Trophoblast cell (in vitro differentiated cells and primary cell): ENCODE data around the gene WDR36.
A peak's percentile ranks its signal among the peaks of the same experiment; 100 is the strongest.

Experiments
- DNase-seq, 2 donors: peaks; one replicate each; pipeline ENCODE4 v3.0.0-alpha.2; 2016
- H2AFZ ChIP-seq: 2 replicates; pipeline ENCODE4 v1.6.1; 2013; ENCODE audit warnings: low read length, moderate library complexity, mild to moderate bottlenecking; ENCODE audit not compliant: insufficient read depth, poor library complexity
- H2AK5ac ChIP-seq: 2 replicates; pipeline ENCODE4 v1.6.1; 2013; ENCODE audit warnings: mild to moderate bottlenecking, low read length
- H2BK120ac ChIP-seq: 2 replicates; pipeline ENCODE4 v1.6.1; 2013; ENCODE audit warnings: low read length, mild to moderate bottlenecking, moderate library complexity; ENCODE audit not compliant: insufficient read depth, poor library complexity
- H2BK12ac ChIP-seq: 2 replicates; pipeline ENCODE4 v1.6.1; 2013; ENCODE audit warnings: mild to moderate bottlenecking, low read length, moderate library complexity
- H2BK5ac ChIP-seq: 2 replicates; pipeline ENCODE4 v1.6.1; 2013; ENCODE audit warnings: low read length, low read depth, moderate library complexity, mild to moderate bottlenecking; ENCODE audit not compliant: poor library complexity
- H3K14ac ChIP-seq: 2 replicates; pipeline ENCODE4 v1.6.1; 2013; ENCODE audit warnings: mild to moderate bottlenecking, low read length
- H3K18ac ChIP-seq: 2 replicates; pipeline ENCODE4 v1.6.1; 2013; ENCODE audit warnings: mild to moderate bottlenecking, low read length
- H3K23ac ChIP-seq: 2 replicates; pipeline ENCODE4 v1.6.1; 2013; ENCODE audit warnings: low read length
- H3K27ac ChIP-seq: 2 replicates; pipeline ENCODE4 v1.5.1; 2013; ENCODE audit warnings: low read depth, mild to moderate bottlenecking, inconsistent platforms, low read length, moderate library complexity
- H3K27me3 ChIP-seq: 2 replicates; pipeline ENCODE4 v1.6.1; 2013; ENCODE audit warnings: inconsistent platforms, mild to moderate bottlenecking, low read length, moderate library complexity; ENCODE audit not compliant: insufficient read depth
- H3K36me3 ChIP-seq, 2 experiments: 1 replicate in 1 of 2; 2 replicates in 1 of 2; pipeline ENCODE4 v1.6.1; 2013; ENCODE audit warnings: low read length in 2 of 2, mild to moderate bottlenecking in 2 of 2, moderate library complexity in 1 of 2; ENCODE audit not compliant: insufficient read depth in 2 of 2, control insufficient read depth in 1 of 2
- H3K4ac ChIP-seq: 2 replicates; pipeline ENCODE4 v1.6.1; 2013; ENCODE audit warnings: low read depth, mild to moderate bottlenecking, low read length, moderate library complexity
- H3K4me1 ChIP-seq, 2 experiments: 1 replicate in 1 of 2; 2 replicates in 1 of 2; pipeline ENCODE4 v1.6.1; 2013; ENCODE audit warnings: low read length in 2 of 2, mild to moderate bottlenecking in 2 of 2, moderate library complexity in 1 of 2; ENCODE audit not compliant: insufficient read depth in 2 of 2, control insufficient read depth in 1 of 2
- H3K4me2 ChIP-seq: 2 replicates; pipeline ENCODE4 v1.6.1; 2013; ENCODE audit warnings: inconsistent platforms, mild to moderate bottlenecking, low read length, moderate library complexity
- H3K4me3 ChIP-seq: 2 replicates; pipeline ENCODE4 v1.5.1; 2013; ENCODE audit warnings: mild to moderate bottlenecking, low read depth, low read length, inconsistent platforms
- H3K79me1 ChIP-seq: one replicate; pipeline ENCODE4 v1.6.1; 2013; ENCODE audit warnings: low read length
- H3K79me2 ChIP-seq: 2 replicates; pipeline ENCODE4 v1.6.1; 2013; ENCODE audit warnings: low read length, mild to moderate bottlenecking; ENCODE audit not compliant: control insufficient read depth, insufficient read depth, poor library complexity
- H3K9ac ChIP-seq: 2 replicates; pipeline ENCODE4 v1.6.1; 2013; ENCODE audit warnings: mild to moderate bottlenecking, low read length
- H3K9me3 ChIP-seq: 2 replicates; pipeline ENCODE4 v1.6.1; 2013; ENCODE audit warnings: low read depth, mild to moderate bottlenecking, control low read depth, inconsistent platforms, low read length; ENCODE audit not compliant: insufficient read depth
- H4K12ac ChIP-seq: 2 replicates; pipeline ENCODE4 v1.6.1; 2013; ENCODE audit warnings: low read depth, mild to moderate bottlenecking, low read length, moderate library complexity
- H4K8ac ChIP-seq: 2 replicates; pipeline ENCODE4 v1.6.1; 2013; ENCODE audit warnings: low read depth, mild to moderate bottlenecking, low read length, moderate library complexity
- H4K91ac ChIP-seq: one replicate; pipeline ENCODE4 v1.6.1; 2013; ENCODE audit warnings: low read depth, mild to moderate bottlenecking, low read length, moderate library complexity
- WGBS: extraction: QIAGEN DNeasy Blood & Tissue Kit; methylation state at CpG from one replicate; pipeline ENCODE4 v1.1.7; 2013; ENCODE audit warnings: missing lambda C conversion rate; ENCODE audit not compliant: insufficient read length, insufficient coverage; ENCODE audit errors: extremely low coverage; 5-methylcytosine and 5-hydroxymethylcytosine counted together

WDR36 gene

GRCh38 chr5:111069839-111070238, 22.3 kb upstream of the WDR36 start:
- no peak overlapping the region for H3K14ac ChIP-seq
- no peak overlapping the region for H4K12ac ChIP-seq
- no peak overlapping the region for H3K4ac ChIP-seq
- H3K79me2 ChIP-seq: peaks cover 1% of the 10 kb centered on the region
- H3K27me3 ChIP-seq: peaks cover 16% of the 10 kb centered on the region
- H3K9me3 ChIP-seq: no peaks in the 10 kb centered on the region
- H4K91ac ChIP-seq: no peak overlapping the region
- no CpG with 5 or more reads among the region's 4 CpGs for WGBS
- no peak overlapping the region for H2BK12ac ChIP-seq
- no peak overlapping the region for H4K8ac ChIP-seq
- H3K23ac ChIP-seq: no peak overlapping the region
- peaks cover 3% of the 10 kb centered on the region for H3K79me1 ChIP-seq
- no peak overlapping the region for H3K27ac ChIP-seq
- no peak overlapping the region for H3K4me3 ChIP-seq
- no peak overlapping the region for H2BK120ac ChIP-seq
- no peak overlapping the region for H2BK5ac ChIP-seq
- no peak overlapping the region for H2AFZ ChIP-seq
- no peak for DNase-seq
- H3K36me3 ChIP-seq: no peaks in the 10 kb centered on the region
- H2AK5ac ChIP-seq: no peak overlapping the region
- H3K18ac ChIP-seq: no peak overlapping the region
- H3K4me1 ChIP-seq: peaks cover 0 to 5% of the 10 kb centered on the region in 2 experiments
- no peak overlapping the region for H3K9ac ChIP-seq
- H3K4me2 ChIP-seq: peak overlapping the region; percentile 57

GRCh38 chr5:111070272-111071134, 21.6 kb upstream of the WDR36 start:
- H4K8ac ChIP-seq: no peak overlapping the region
- H2BK120ac ChIP-seq: no peak overlapping the region
- no CpG with 5 or more reads among the region's 42 CpGs for WGBS
- H3K36me3 ChIP-seq: no peaks in the 10 kb centered on the region
- peaks cover 16% of the 10 kb centered on the region for H3K27me3 ChIP-seq
- H2BK12ac ChIP-seq: no peak overlapping the region
- H4K12ac ChIP-seq: no peak overlapping the region
- peak in 1 of 2 donors; percentile 29 for DNase-seq
- H3K4ac ChIP-seq: no peak overlapping the region
- no peak overlapping the region for H3K18ac ChIP-seq
- peaks cover 3% of the 10 kb centered on the region for H3K79me1 ChIP-seq
- no peak overlapping the region for H2BK5ac ChIP-seq
- no peaks in the 10 kb centered on the region for H3K9me3 ChIP-seq
- no peak overlapping the region for H3K14ac ChIP-seq
- H3K4me1 ChIP-seq: peaks cover 0 to 5% of the 10 kb centered on the region in 2 experiments
- no peak overlapping the region for H3K23ac ChIP-seq
- H4K91ac ChIP-seq: no peak overlapping the region
- peaks cover 1% of the 10 kb centered on the region for H3K79me2 ChIP-seq
- no peak overlapping the region for H3K9ac ChIP-seq
- peak overlapping the region; percentile 57 for H3K4me2 ChIP-seq
- no peak overlapping the region for H3K27ac ChIP-seq
- H3K4me3 ChIP-seq: no peak overlapping the region
- no peak overlapping the region for H2AK5ac ChIP-seq
- peak overlapping the region; percentile 39 for H2AFZ ChIP-seq

- no peak within 1 kb of the TSS for H3K23ac ChIP-seq
- H3K4me3 ChIP-seq: no peak within 1 kb of the TSS
- H3K36me3 ChIP-seq: no peaks in the 10 kb centered on the region
- no peak for DNase-seq
- no peak within 1 kb of the TSS for H4K12ac ChIP-seq
- no peak within 1 kb of the TSS for H4K91ac ChIP-seq
- H3K79me1 ChIP-seq: peaks cover 3% of the 10 kb centered on the region
- no peak within 1 kb of the TSS for H3K4ac ChIP-seq
- H2BK5ac ChIP-seq: no peak within 1 kb of the TSS
- H3K27ac ChIP-seq: no peak within 1 kb of the TSS
- no peak within 1 kb of the TSS for H3K9ac ChIP-seq
- H2AFZ ChIP-seq: peak within 1 kb of the TSS; percentile 39
- H3K18ac ChIP-seq: no peak within 1 kb of the TSS
- no peaks in the 10 kb centered on the region for H3K9me3 ChIP-seq
- peaks cover 0 to 5% of the 10 kb centered on the region in 2 experiments for H3K4me1 ChIP-seq
- H3K4me2 ChIP-seq: peak within 1 kb of the TSS; percentile 57
- H4K8ac ChIP-seq: no peak within 1 kb of the TSS
- no peak within 1 kb of the TSS for H2BK12ac ChIP-seq
- WGBS: no CpG with 5 or more reads among the region's 4 CpGs
- H2BK120ac ChIP-seq: no peak within 1 kb of the TSS
- peaks cover 16% of the 10 kb centered on the region for H3K27me3 ChIP-seq
- H2AK5ac ChIP-seq: no peak within 1 kb of the TSS
- no peak within 1 kb of the TSS for H3K14ac ChIP-seq
- H3K79me2 ChIP-seq: peaks cover 1% of the 10 kb centered on the region
Observed at GRCh38 chr5:111071413-111071812, 20.7 kb upstream of the WDR36 start, which contains the start of gene TSLP. TSLP (plus strand) TSS chr5:111071713; CDS start chr5:111071891, 178 bp downstream.

GRCh38 chr5:111072949-111073682, 19.0 kb upstream of the WDR36 start:
- H3K27me3 ChIP-seq: peaks cover 16% of the 10 kb centered on the region
- H3K9me3 ChIP-seq: no peaks in the 10 kb centered on the region
- H2AK5ac ChIP-seq: no peak overlapping the region
- H4K12ac ChIP-seq: no peak overlapping the region
- H2BK5ac ChIP-seq: no peak overlapping the region
- WGBS: no CpG with 5 or more reads among the region's 44 CpGs
- no peaks in the 10 kb centered on the region for H3K36me3 ChIP-seq
- DNase-seq: peak; percentile 19 to 37
- H3K23ac ChIP-seq: no peak overlapping the region
- H3K79me1 ChIP-seq: peaks cover 3% of the 10 kb centered on the region
- no peak overlapping the region for H4K91ac ChIP-seq
- H3K9ac ChIP-seq: no peak overlapping the region
- no peak overlapping the region for H3K18ac ChIP-seq
- no peak overlapping the region for H2BK120ac ChIP-seq
- peaks cover 0 to 5% of the 10 kb centered on the region in 2 experiments for H3K4me1 ChIP-seq
- H3K79me2 ChIP-seq: peaks cover 1% of the 10 kb centered on the region
- peak overlapping the region; percentile 95 for H3K4me2 ChIP-seq
- H3K4me3 ChIP-seq: peak overlapping the region; percentile 68
- H2BK12ac ChIP-seq: peak overlapping the region; percentile 23
- no peak overlapping the region for H3K4ac ChIP-seq
- H3K14ac ChIP-seq: peak overlapping the region; percentile 14
- H3K27ac ChIP-seq: no peak overlapping the region
- peak overlapping the region; percentile 66 for H2AFZ ChIP-seq
- H4K8ac ChIP-seq: peak overlapping the region; percentile 65
